IMR-90 (cell line): ENCODE measurements around the gene CRYBA1. TPM values are rescaled to one million over a fixed set of nuclear protein-coding genes. Genes with fewer than 3 reads are reported as not detected.

Experiments used
- ATAC-seq: fragments of 200-7000 bp; cut with Tn5 transposase; 2 replicates; pipeline ENCODE4 v1.9.1; 2020; ENCODE audit warnings: low read depth, mild to moderate bottlenecking, moderate library complexity
- BruUV-seq: library from RNA; stranded (reverse); fragments of 400-500 nt; replicated peaks from 2 replicates; lab custom pipeline; 2021; lab: Mats Ljungman, UMichigan
- CTCF ChIA-PET: fragments of 300-600 bp; formaldehyde crosslinking; extraction: SDS; loops from one replicate; lab custom pipeline; 2021; ENCODE audit warnings: antibody characterized with exemption; lab: Yijun Ruan, JAX
- POLR2A ChIA-PET: fragments of 300-600 bp; sonication (Branson Sonifier 250); formaldehyde crosslinking; loops from one replicate; lab custom pipeline; 2022; ENCODE audit warnings: antibody characterized with exemption; ENCODE audit not compliant: unreplicated experiment; lab: Charles Lee
- DNase-seq: peaks from one replicate; pipeline ENCODE4 v3.0.0; 2013
- H2AFZ ChIP-seq: replicated peaks from 2 replicates; pipeline ENCODE3; 2013; ENCODE audit warnings: low read length, mild to moderate bottlenecking; ENCODE audit not compliant: poor library complexity
- H2AK5ac ChIP-seq: 2 replicates; pipeline ENCODE4 v1.6.1; 2013; ENCODE audit warnings: low read depth, low read length, inconsistent platforms
- H2AK9ac ChIP-seq: replicated peaks from 2 replicates; pipeline ENCODE3; 2013; ENCODE audit warnings: mild to moderate bottlenecking, low read depth, low read length, moderate library complexity; ENCODE audit not compliant: poor library complexity
- H2BK120ac ChIP-seq: 2 replicates; pipeline ENCODE4 v1.6.1; 2013; ENCODE audit warnings: low read depth, low read length, inconsistent platforms
- H2BK15ac ChIP-seq: 3 replicates; pipeline ENCODE4 v1.6.1; 2013; ENCODE audit warnings: low read depth, low read length, inconsistent platforms
- H2BK20ac ChIP-seq: 2 replicates; pipeline ENCODE4 v1.6.1; 2013; ENCODE audit warnings: low read depth, mild to moderate bottlenecking, inconsistent platforms, low read length, moderate library complexity
- H2BK5ac ChIP-seq: 2 replicates; pipeline ENCODE4 v1.6.1; 2013; ENCODE audit warnings: mild to moderate bottlenecking, low read depth, low read length, inconsistent platforms; ENCODE audit not compliant: poor library complexity, severe bottlenecking
- H3K14ac ChIP-seq: replicated peaks from 2 replicates; pipeline ENCODE4 v1.6.1; 2013; ENCODE audit warnings: low read depth, low read length, inconsistent platforms
- H3K18ac ChIP-seq: 2 replicates; pipeline ENCODE4 v1.6.1; 2013; ENCODE audit warnings: low read depth, low read length, control low read depth
- H3K23ac ChIP-seq: 2 replicates; pipeline ENCODE4 v1.6.1; 2013; ENCODE audit warnings: low read depth, low read length, inconsistent platforms
- H3K27ac ChIP-seq: 2 replicates; pipeline ENCODE4 v1.5.1; 2013; ENCODE audit warnings: mild to moderate bottlenecking, control low read depth, low read length; ENCODE audit not compliant: insufficient read depth
- H3K27me3 ChIP-seq: 2 replicates; pipeline ENCODE4 v1.6.1; 2013; ENCODE audit warnings: low read length; ENCODE audit not compliant: control insufficient read depth, insufficient read depth
- H3K36me3 ChIP-seq: 2 replicates; pipeline ENCODE4 v1.6.1; 2013; ENCODE audit warnings: low read length, mixed read lengths; ENCODE audit not compliant: control insufficient read depth, insufficient read depth
- H3K4ac ChIP-seq: 2 replicates; pipeline ENCODE4 v1.6.1; 2013; ENCODE audit warnings: low read depth, low read length, inconsistent platforms
- H3K4me1 ChIP-seq: 2 replicates; pipeline ENCODE4 v1.6.1; 2013; ENCODE audit warnings: low read length, mixed read lengths; ENCODE audit not compliant: control insufficient read depth, insufficient read depth
- H3K4me2 ChIP-seq: 2 replicates; pipeline ENCODE4 v1.6.1; 2013; ENCODE audit warnings: low read depth, mild to moderate bottlenecking, control low read depth, low read length, moderate library complexity
- H3K4me3 ChIP-seq: 2 replicates; pipeline ENCODE4 v1.5.1; 2013; ENCODE audit warnings: low read depth, mild to moderate bottlenecking, control low read depth, low read length, moderate library complexity; ENCODE audit not compliant: insufficient read depth
- H3K56ac ChIP-seq: 2 replicates; pipeline ENCODE4 v1.6.1; 2013; ENCODE audit warnings: low read length, inconsistent platforms; ENCODE audit not compliant: insufficient read depth; ENCODE audit errors: extremely low read depth
- H3K79me1 ChIP-seq, 2 experiments: 2 replicates each; pipeline ENCODE4 v1.6.1; 2013; ENCODE audit warnings: low read length in 2 of 2, inconsistent platforms in 1 of 2, low read depth in 1 of 2
- H3K9ac ChIP-seq: 2 replicates; pipeline ENCODE4 v1.6.1; 2013; ENCODE audit warnings: low read depth, low read length, control low read depth
- H3K9me1 ChIP-seq: 2 replicates; pipeline ENCODE4 v1.6.1; 2013; ENCODE audit warnings: low read length, inconsistent platforms; ENCODE audit not compliant: insufficient read depth
- H3K9me3 ChIP-seq: 2 replicates; pipeline ENCODE4 v1.6.1; 2013; ENCODE audit warnings: low read length; ENCODE audit not compliant: control insufficient read depth, insufficient read depth
- H4K20me1 ChIP-seq: 2 replicates; pipeline ENCODE4 v1.6.1; 2013; ENCODE audit warnings: low read length, inconsistent platforms; ENCODE audit not compliant: insufficient read depth
- H4K5ac ChIP-seq: 2 replicates; pipeline ENCODE4 v1.6.1; 2013; ENCODE audit warnings: mild to moderate bottlenecking, low read depth, low read length, control low read depth
- H4K8ac ChIP-seq, 2 experiments: 2 replicates each; pipeline ENCODE4 v1.6.1; 2013; ENCODE audit warnings: low read depth in 2 of 2, low read length in 2 of 2, control low read depth in 1 of 2, inconsistent platforms in 1 of 2
- H4K91ac ChIP-seq: 2 replicates; pipeline ENCODE4 v1.6.1; 2013; ENCODE audit warnings: low read depth, low read length, inconsistent platforms; ENCODE audit not compliant: insufficient read depth
- BHLHE40 ChIP-seq: fragments of 150-350 bp; IDR thresholded peaks from 2 replicates; pipeline ENCODE4 v1.6.1; 2016; ENCODE audit warnings: mild to moderate bottlenecking, low read depth, low read length
- CEBPB ChIP-seq: IDR thresholded peaks from 2 replicates; pipeline ENCODE4 v1.6.1; 2012; ENCODE audit warnings: low read depth, low read length, improper control_type of control experiment
- CHD1 ChIP-seq: IDR thresholded peaks from 2 replicates; pipeline ENCODE4 v1.6.1; 2012; ENCODE audit warnings: low read depth, low read length, improper control_type of control experiment
- FOS ChIP-seq: fragments of 150-350 bp; IDR thresholded peaks from 2 replicates; pipeline ENCODE4 v1.6.1; 2016; ENCODE audit warnings: low read depth, low read length
- MAFK ChIP-seq: IDR thresholded peaks from 2 replicates; pipeline ENCODE4 v1.6.1; 2012; ENCODE audit warnings: low read depth, low read length, improper control_type of control experiment
- MXI1 ChIP-seq: IDR thresholded peaks from 2 replicates; pipeline ENCODE4 v1.6.1; 2012; ENCODE audit warnings: low read depth, mild to moderate bottlenecking, low read length, moderate library complexity, borderline replicate concordance
- NFE2L2 ChIP-seq: fragments of 150-350 bp; IDR thresholded peaks from 2 replicates; pipeline ENCODE4 v1.6.1; 2016; ENCODE audit warnings: low read depth, mild to moderate bottlenecking, low read length
- POLR2A ChIP-seq: IDR thresholded peaks from 2 replicates; pipeline ENCODE4 v1.6.1; 2012; ENCODE audit warnings: mild to moderate bottlenecking, low read depth, low read length
- RAD21 ChIP-seq: IDR thresholded peaks from 2 replicates; pipeline ENCODE4 v1.6.1; 2012; ENCODE audit warnings: low read length, improper control_type of control experiment
- RCOR1 ChIP-seq: IDR thresholded peaks from 2 replicates; pipeline ENCODE4 v1.6.1; 2012; ENCODE audit warnings: mild to moderate bottlenecking, low read length, improper control_type of control experiment; ENCODE audit not compliant: insufficient replicate concordance
- SMC3 ChIP-seq: fragments of 150-350 bp; IDR thresholded peaks from 2 replicates; pipeline ENCODE4 v1.6.1; 2016; ENCODE audit warnings: low read depth, mild to moderate bottlenecking, antibody characterized with exemption, low read length, moderate library complexity
- USF2 ChIP-seq: fragments of 150-350 bp; IDR thresholded peaks from 2 replicates; pipeline ENCODE4 v1.6.1; 2017; ENCODE audit warnings: mild to moderate bottlenecking, antibody characterized with exemption, low read length, low read depth
- WGBS, 2 experiments: methylation state at CpG; one replicate each; pipeline versions ENCODE4 v1.1.5 to v1.1.7; 2013; ENCODE audit warnings: missing lambda C conversion rate in 2 of 2; ENCODE audit not compliant: insufficient read length in 1 of 2; ENCODE audit errors: extremely low coverage in 2 of 2; 5-methylcytosine and 5-hydroxymethylcytosine counted together
- dilution Hi-C: fragments of 300-500 bp; cut with HindIII; formaldehyde crosslinking; loops from one replicate; pipeline ENCODE4 v1.14.3; 2018; ENCODE audit warnings: low sequenced_read_pairs; ENCODE audit not compliant: unreplicated experiment
- in situ Hi-C: fragments of 300-500 bp; cut with MboI; formaldehyde crosslinking; loops from 3 replicates; pipeline ENCODE4 v1.14.3; 2019; ENCODE audit warnings: low sequenced_read_pairs, inconsistent platforms, mixed read lengths
- intact Hi-C: fragments of 100-400 bp; cut with micrococcal nuclease; formaldehyde crosslinking; loops from 2 replicates; pipeline ENCODE4 v1.10.0; 2022
- polyA plus RNA-seq, 3 experiments: library from polyadenylated mRNA; depleted of rRNA; stranded (reverse); fragments of >200 nt; gene quantifications; 2 replicates each; pipeline ENCODE4 v1.2.3, GENCODE V29; 2012; ENCODE audit warnings: low replicate concordance in 1 of 3
- total RNA-seq: library from RNA; depleted of rRNA; stranded (reverse); fragments of >200 nt; gene quantifications from 2 replicates; pipeline ENCODE4 v1.2.3, GENCODE V29; 2012
- TF ChIP-seq, protein P1 (sequence below): fragments of 150-350 bp; IDR thresholded peaks from 2 replicates; pipeline ENCODE4 v1.6.1; 2016; ENCODE audit warnings: low read depth, mild to moderate bottlenecking, low read length, moderate library complexity, borderline replicate concordance
- TF ChIP-seq, protein P2 (sequence below): conservative IDR thresholded peaks from 2 replicates; pipeline ENCODE4 v1.5.1; 2012; ENCODE audit warnings: mild to moderate bottlenecking, low read depth, low read length, improper control_type of control experiment

Gene CRYBA1
- total and polyA plus RNA-seq, 2 of the 4 experiments (the other 2 are of a cell fraction), result not detected

- H2BK120ac ChIP-seq, result no peak overlapping the region
- ChIA-PET CTCF (interaction anchor here (0.6 to 1.6 kb wide), 8 partner anchors 8 to 167 kb away, joined by 3 to 11 read pairs (median 5); no protein-coding TSS in a partner anchor), POLR2A (interaction anchor here (0.6 to 1.0 kb wide), 2 partner anchors 34 to 167 kb away, joined by 3 to 4 read pairs; no protein-coding TSS in a partner anchor)
- no peak overlapping the region for H2AK5ac ChIP-seq
- no peak overlapping the region for H3K27ac ChIP-seq
- TF ChIP-seq, protein P1, sequence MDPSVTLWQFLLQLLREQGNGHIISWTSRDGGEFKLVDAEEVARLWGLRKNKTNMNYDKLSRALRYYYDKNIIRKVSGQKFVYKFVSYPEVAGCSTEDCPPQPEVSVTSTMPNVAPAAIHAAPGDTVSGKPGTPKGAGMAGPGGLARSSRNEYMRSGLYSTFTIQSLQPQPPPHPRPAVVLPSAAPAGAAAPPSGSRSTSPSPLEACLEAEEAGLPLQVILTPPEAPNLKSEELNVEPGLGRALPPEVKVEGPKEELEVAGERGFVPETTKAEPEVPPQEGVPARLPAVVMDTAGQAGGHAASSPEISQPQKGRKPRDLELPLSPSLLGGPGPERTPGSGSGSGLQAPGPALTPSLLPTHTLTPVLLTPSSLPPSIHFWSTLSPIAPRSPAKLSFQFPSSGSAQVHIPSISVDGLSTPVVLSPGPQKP, result no peak
- 0 out of 2 replicates have a peak, but pooled peaks have one; percentile 35 for TF ChIP-seq CEBPB
- TF ChIP-seq RCOR1, result no peak
- TF ChIP-seq MAFK, result peak; percentile 40; the same call in 1 of the 2 replicates
- TF ChIP-seq SMC3, result peak; percentile 69
- TF ChIP-seq CHD1, result no peak
- TF ChIP-seq FOS, result no peak
- TF ChIP-seq BHLHE40, result no peak
- TF ChIP-seq, protein P2, sequence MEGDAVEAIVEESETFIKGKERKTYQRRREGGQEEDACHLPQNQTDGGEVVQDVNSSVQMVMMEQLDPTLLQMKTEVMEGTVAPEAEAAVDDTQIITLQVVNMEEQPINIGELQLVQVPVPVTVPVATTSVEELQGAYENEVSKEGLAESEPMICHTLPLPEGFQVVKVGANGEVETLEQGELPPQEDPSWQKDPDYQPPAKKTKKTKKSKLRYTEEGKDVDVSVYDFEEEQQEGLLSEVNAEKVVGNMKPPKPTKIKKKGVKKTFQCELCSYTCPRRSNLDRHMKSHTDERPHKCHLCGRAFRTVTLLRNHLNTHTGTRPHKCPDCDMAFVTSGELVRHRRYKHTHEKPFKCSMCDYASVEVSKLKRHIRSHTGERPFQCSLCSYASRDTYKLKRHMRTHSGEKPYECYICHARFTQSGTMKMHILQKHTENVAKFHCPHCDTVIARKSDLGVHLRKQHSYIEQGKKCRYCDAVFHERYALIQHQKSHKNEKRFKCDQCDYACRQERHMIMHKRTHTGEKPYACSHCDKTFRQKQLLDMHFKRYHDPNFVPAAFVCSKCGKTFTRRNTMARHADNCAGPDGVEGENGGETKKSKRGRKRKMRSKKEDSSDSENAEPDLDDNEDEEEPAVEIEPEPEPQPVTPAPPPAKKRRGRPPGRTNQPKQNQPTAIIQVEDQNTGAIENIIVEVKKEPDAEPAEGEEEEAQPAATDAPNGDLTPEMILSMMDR, result peak; percentile 76
- no peak for TF ChIP-seq MXI1
- no peak for TF ChIP-seq USF2
- TF ChIP-seq NFE2L2, result no peak
- peak; percentile 65 for TF ChIP-seq RAD21
- no peak for TF ChIP-seq POLR2A
- no peak overlapping the region for H3K18ac ChIP-seq
- peak overlapping the region; percentile 90; the same call in 1 of the 2 replicates for H3K23ac ChIP-seq
- no peak overlapping the region for H4K91ac ChIP-seq
- dilution Hi-C loops (no loop called here), intact Hi-C loops (loop anchor here (1.0 to 5.0 kb wide), 3 partner anchors 66 to 142 kb away; no protein-coding TSS in a partner anchor), in situ Hi-C loops (no loop called here)
- H3K4me1 ChIP-seq, result peaks cover 6% of the 10 kb centered on the region
- peak overlapping the region; percentile 43; the same call in 1 of the 2 replicates for H3K14ac ChIP-seq
- no peak overlapping the region for H4K8ac ChIP-seq
- peaks cover 20% of the 10 kb centered on the region for H3K36me3 ChIP-seq
- H2BK20ac ChIP-seq, result no peak overlapping the region
- DNase-seq, result peak; percentile 77
- BruUV-seq, result no TSS peak
- H3K9ac ChIP-seq, result peak overlapping the region; percentile 61; the same call in 1 of the 2 replicates
- ATAC-seq, result no peak
- no peak overlapping the region for H2AFZ ChIP-seq
- no peak overlapping the region for H3K4ac ChIP-seq
- H2AK9ac ChIP-seq, result no peak overlapping the region
- peaks cover 72% of the 10 kb centered on the region for H4K20me1 ChIP-seq
- no peaks in the 10 kb centered on the region for H3K9me3 ChIP-seq
- no peak overlapping the region for H3K56ac ChIP-seq
- peaks cover 3% of the 10 kb centered on the region; the same call in 1 of the 2 replicates for H3K9me1 ChIP-seq
- H2BK15ac ChIP-seq, result no peak overlapping the region
- WGBS, 2 experiments, result no CpG with 5 or more reads among the region's 5 CpGs
- peak overlapping the region; percentile 94 for H3K4me2 ChIP-seq
- peak overlapping the region; percentile 70 for H3K4me3 ChIP-seq
- H3K79me1 ChIP-seq, result peaks cover 2 to 19% of the 10 kb centered on the region in 2 experiments; a peak in 2 of 4 replicates
- H3K27me3 ChIP-seq, result no peaks in the 10 kb centered on the region
- peak overlapping the region; percentile 45 for H2BK5ac ChIP-seq
- no peak overlapping the region for H4K5ac ChIP-seq
These were observed 44.6 kb downstream of the CRYBA1 start for GRCh38 chr17:29291163-29291752.
